H9 (cell line): Measurements from ENCODE around the gene OLIG1. TPM values are rescaled to one million over a fixed set of nuclear protein-coding genes. Genes with fewer than 3 reads are reported as not detected.

Experiments used
- DNase-seq: peaks from one replicate; pipeline ENCODE4 v3.0.0-alpha.2; 2017
- H2AFZ ChIP-seq: one replicate; pipeline ENCODE4 v1.6.1; 2013; ENCODE audit warnings: mild to moderate bottlenecking, low read length, control low read depth, moderate library complexity
- H2AK5ac ChIP-seq: 2 replicates; pipeline ENCODE4 v1.6.1; 2013; ENCODE audit warnings: low read length, control low read depth, mixed read lengths; ENCODE audit not compliant: insufficient read length
- H2BK120ac ChIP-seq: one replicate; pipeline ENCODE4 v1.6.1; 2013; ENCODE audit warnings: low read depth, mild to moderate bottlenecking, low read length, control low read depth, inconsistent platforms; ENCODE audit not compliant: poor library complexity, severe bottlenecking
- H2BK12ac ChIP-seq: 2 replicates; pipeline ENCODE4 v1.6.1; 2013; ENCODE audit warnings: low read length, control low read depth, mixed read lengths, low read depth; ENCODE audit not compliant: insufficient read length
- H2BK15ac ChIP-seq: 2 replicates; pipeline ENCODE4 v1.6.1; 2013; ENCODE audit warnings: low read depth, low read length, control low read depth
- H2BK20ac ChIP-seq: one replicate; pipeline ENCODE4 v1.6.1; 2013; ENCODE audit warnings: low read depth, mild to moderate bottlenecking, low read length, control low read depth, inconsistent platforms; ENCODE audit not compliant: poor library complexity, severe bottlenecking
- H2BK5ac ChIP-seq: 2 replicates; pipeline ENCODE4 v1.6.1; 2013; ENCODE audit warnings: low read length, control low read depth, mixed read lengths; ENCODE audit not compliant: insufficient read length
- H3K14ac ChIP-seq: 2 replicates; pipeline ENCODE4 v1.6.1; 2013; ENCODE audit warnings: low read length, control low read depth; ENCODE audit not compliant: insufficient read depth
- H3K18ac ChIP-seq: 2 replicates; pipeline ENCODE4 v1.6.1; 2013; ENCODE audit warnings: low read depth, mild to moderate bottlenecking, mixed read lengths, low read length, control low read depth; ENCODE audit not compliant: insufficient read length
- H3K23ac ChIP-seq: 2 replicates; pipeline ENCODE4 v1.6.1; 2013; ENCODE audit warnings: low read length, control low read depth, mixed read lengths, low read depth; ENCODE audit not compliant: insufficient read length
- H3K23me2 ChIP-seq: 2 replicates; pipeline ENCODE4 v1.6.1; 2013; ENCODE audit warnings: low read depth, mild to moderate bottlenecking, mixed read lengths, low read length, control low read depth; ENCODE audit not compliant: insufficient read length, poor library complexity, severe bottlenecking
- H3K27ac ChIP-seq: 2 replicates; pipeline ENCODE4 v1.5.1; 2013; ENCODE audit warnings: low read length, control low read depth, mixed read lengths, low read depth; ENCODE audit not compliant: insufficient read length
- H3K27me3 ChIP-seq: 2 replicates; pipeline ENCODE4 v1.6.1; 2013; ENCODE audit warnings: low read length, control low read depth, inconsistent platforms; ENCODE audit not compliant: insufficient read depth
- H3K4ac ChIP-seq: 2 replicates; pipeline ENCODE4 v1.6.1; 2013; ENCODE audit warnings: low read depth, mild to moderate bottlenecking, control low read depth, inconsistent platforms, low read length, moderate library complexity
- H3K4me1 ChIP-seq: 2 replicates; pipeline ENCODE4 v1.6.1; 2013; ENCODE audit warnings: low read length, control low read depth, inconsistent platforms; ENCODE audit not compliant: insufficient read depth
- H3K4me2 ChIP-seq: 2 replicates; pipeline ENCODE4 v1.6.1; 2013; ENCODE audit warnings: low read length, control low read depth, mixed read lengths; ENCODE audit not compliant: insufficient read length, insufficient read depth
- H3K56ac ChIP-seq: 2 replicates; pipeline ENCODE4 v1.6.1; 2013; ENCODE audit warnings: low read depth, mild to moderate bottlenecking, mixed read lengths, low read length, control low read depth; ENCODE audit not compliant: insufficient read length
- H3K79me1 ChIP-seq: 2 replicates; pipeline ENCODE4 v1.6.1; 2013; ENCODE audit warnings: low read depth, mild to moderate bottlenecking, moderate library complexity, low read length, control low read depth, inconsistent platforms; ENCODE audit not compliant: insufficient read depth, poor library complexity, severe bottlenecking
- H3K79me2 ChIP-seq: 2 replicates; pipeline ENCODE4 v1.6.1; 2013; ENCODE audit warnings: low read length, control low read depth, inconsistent platforms; ENCODE audit not compliant: insufficient read depth
- H3K9ac ChIP-seq: 2 replicates; pipeline ENCODE4 v1.6.1; 2013; ENCODE audit warnings: low read length, control low read depth, mixed read lengths; ENCODE audit not compliant: insufficient read length; ENCODE audit errors: extremely low read depth
- H3K9me3 ChIP-seq: one replicate; pipeline ENCODE4 v1.6.1; 2013; ENCODE audit warnings: low read depth, low read length, inconsistent platforms; ENCODE audit not compliant: control insufficient read depth
- H3T11ph ChIP-seq: one replicate; pipeline ENCODE4 v1.6.1; 2013; ENCODE audit warnings: mild to moderate bottlenecking, low read length, control low read depth, inconsistent platforms
- H4K20me1 ChIP-seq: one replicate; pipeline ENCODE4 v1.6.1; 2013; ENCODE audit not compliant: control insufficient read depth, insufficient read length, insufficient read depth
- H4K5ac ChIP-seq: 2 replicates; pipeline ENCODE4 v1.6.1; 2013; ENCODE audit warnings: low read depth, mild to moderate bottlenecking, mixed read lengths, low read length, control low read depth; ENCODE audit not compliant: insufficient read length
- H4K8ac ChIP-seq: replicated peaks from 2 replicates; pipeline ENCODE4 v1.6.1; 2013; ENCODE audit warnings: low read length, control low read depth, mixed read lengths, low read depth; ENCODE audit not compliant: insufficient read length
- H4K91ac ChIP-seq: 2 replicates; pipeline ENCODE4 v1.6.1; 2013; ENCODE audit warnings: low read depth, mild to moderate bottlenecking, moderate library complexity, mixed read lengths, low read length, control low read depth; ENCODE audit not compliant: insufficient read length
- H3K27ac Mint-ChIP-seq, 3 experiments: 2 replicates in 2 of 3; 3 replicates in 1 of 3; pipeline ENCODE4 v1.8.0; 2020 to 2021; ENCODE audit warnings: mixed read lengths in 3 of 3, mild to moderate bottlenecking in 1 of 3, moderate library complexity in 1 of 3
- H3K27me3 Mint-ChIP-seq: 2 replicates; pipeline ENCODE4 v1.8.0; 2021; ENCODE audit warnings: low read depth, mild to moderate bottlenecking, moderate library complexity, mixed read lengths
- H3K36me3 Mint-ChIP-seq, 3 experiments: 2 replicates in 2 of 3; 3 replicates in 1 of 3; pipeline ENCODE4 v1.8.0; 2020 to 2021; ENCODE audit warnings: low read depth in 3 of 3, mixed read lengths in 3 of 3; ENCODE audit not compliant: insufficient read depth in 1 of 3
- H3K4me1 Mint-ChIP-seq, 2 experiments: 2 replicates each; pipeline ENCODE4 v1.8.0; 2020; ENCODE audit warnings: mixed read lengths in 2 of 2
- H3K4me3 Mint-ChIP-seq, 2 experiments: 2 replicates in 1 of 2; 3 replicates in 1 of 2; pipeline ENCODE4 v1.8.0; 2020 to 2021; ENCODE audit warnings: mild to moderate bottlenecking in 2 of 2, mixed read lengths in 2 of 2, moderate library complexity in 1 of 2
- H3K9me3 Mint-ChIP-seq, 2 experiments: 2 replicates in 1 of 2; 3 replicates in 1 of 2; pipeline ENCODE4 v1.8.0; 2020; ENCODE audit warnings: mild to moderate bottlenecking in 2 of 2, mixed read lengths in 2 of 2, moderate library complexity in 1 of 2
- CTCF ChIP-seq: fragments of 200-600 bp; sonication (generic); conservative IDR thresholded peaks from 3 replicates; pipeline ENCODE4 v1.8.0; 2021; ENCODE audit warnings: antibody characterized with exemption, mild to moderate bottlenecking
- WGBS: extraction: QIAGEN DNeasy Blood & Tissue Kit; methylation state at CpG from one replicate; pipeline ENCODE4 v1.1.7; 2013; ENCODE audit warnings: missing lambda C conversion rate, low lambda C conversion rate, mixed read lengths; ENCODE audit not compliant: insufficient read length; ENCODE audit errors: extremely low coverage; 5-methylcytosine and 5-hydroxymethylcytosine counted together
- total RNA-seq: library from RNA; stranded (reverse); gene quantifications from 2 replicates; pipeline ENCODE4 v1.2.1, GENCODE V29; 2021

Gene OLIG1
- total RNA-seq, 1 experiment from 2014 or later, result 0.31 TPM

- no peak for DNase-seq
- Histone ChIP-seq H3K79me2 (no peaks in the 10 kb centered on the region), H2AFZ (no peak overlapping the region), H3K9ac (no peak overlapping the region), H3K56ac (no peak overlapping the region), H2BK12ac (no peak overlapping the region), H3K9me3 (no peaks in the 10 kb centered on the region), H3K27ac (no peak overlapping the region), H2BK20ac (no peak overlapping the region), H3K4ac (no peak overlapping the region), H2AK5ac (no peak overlapping the region), H3K79me1 (no peaks in the 10 kb centered on the region), H3K4me1 (peaks cover 11% of the 10 kb centered on the region), H3T11ph (no peak overlapping the region), H4K5ac (no peak overlapping the region), H4K8ac (no peak overlapping the region), H3K23me2 (peaks cover 12% of the 10 kb centered on the region), H2BK15ac (no peak overlapping the region), H3K23ac (no peak overlapping the region), H2BK120ac (no peak overlapping the region), H3K4me2 (peak overlapping the region; percentile 57), H3K14ac (no peak overlapping the region), H3K18ac (no peak overlapping the region), H2BK5ac (no peak overlapping the region), H4K91ac (no peak overlapping the region), H3K27me3 (peaks cover 73% of the 10 kb centered on the region), H4K20me1 (no peaks in the 10 kb centered on the region)
- H3K9me3 Mint-ChIP-seq, result peaks cover 8 to 12% of the 10 kb centered on the region in 2 experiments
- no peak for TF ChIP-seq CTCF
- peak overlapping the region; percentile 56 to 82; a peak in 2 of 5 replicates for H3K4me3 Mint-ChIP-seq
- whole genome bisulfite sequencing, result no CpG with 5 or more reads among the region's 44 CpGs
- no peak overlapping the region for H3K27ac Mint-ChIP-seq
- H3K4me1 Mint-ChIP-seq, result peaks cover 37 to 48% of the 10 kb centered on the region in 2 experiments
- H3K36me3 Mint-ChIP-seq, result peaks cover 0 to 4% (median 0%) of the 10 kb centered on the region in 3 experiments; a peak in 1 of 7 replicates
- peaks cover 91% of the 10 kb centered on the region for H3K27me3 Mint-ChIP-seq
These were observed 730 bp downstream of the OLIG1 start for GRCh38 chr21:33070744-33070997.
